Stimulated activated CD4-positive, alpha-beta T cell treated with anti-CD3 and anti-CD28 coated beads, Interleukin-1b, Interleukin-23, amount 100 ng/mL, for 1 hour (primary cell): ENCODE measurements around the gene EDNRA.

Experiments
- DNase-seq, 2 donors: peaks; one replicate each; pipeline ENCODE4 v3.0.0-alpha.2; 2020; ENCODE audit warnings: low read depth in 2 of 2

Gene EDNRA

DNA sequence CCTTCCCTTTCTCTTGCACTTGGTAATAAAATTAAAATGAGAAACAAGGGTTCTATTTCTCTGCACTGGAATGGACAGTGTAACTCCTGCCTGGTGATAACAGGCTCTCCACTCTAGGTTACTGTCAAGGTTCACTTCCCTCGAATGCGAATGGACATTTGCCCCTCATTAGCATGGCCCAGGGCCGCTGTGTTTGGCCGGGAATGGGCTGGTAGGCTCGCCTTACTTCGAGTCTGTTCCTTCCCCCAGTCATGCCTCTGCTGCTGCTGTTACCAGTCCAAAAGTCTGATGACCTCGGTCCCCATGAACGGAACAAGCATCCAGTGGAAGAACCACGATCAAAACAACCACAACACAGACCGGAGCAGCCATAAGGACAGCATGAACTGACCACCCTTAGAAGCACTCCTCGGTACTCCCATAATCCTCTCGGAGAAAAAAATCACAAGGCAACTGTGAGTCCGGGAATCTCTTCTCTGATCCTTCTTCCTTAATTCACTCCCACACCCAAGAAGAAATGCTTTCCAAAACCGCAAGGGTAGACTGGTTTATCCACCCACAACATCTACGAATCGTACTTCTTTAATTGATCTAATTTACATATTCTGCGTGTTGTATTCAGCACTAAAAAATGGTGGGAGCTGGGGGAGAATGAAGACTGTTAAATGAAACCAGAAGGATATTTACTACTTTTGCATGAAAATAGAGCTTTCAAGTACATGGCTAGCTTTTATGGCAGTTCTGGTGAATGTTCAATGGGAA, 61.5 kb downstream of the EDNRA start:
- no peak for DNase-seq

DNA sequence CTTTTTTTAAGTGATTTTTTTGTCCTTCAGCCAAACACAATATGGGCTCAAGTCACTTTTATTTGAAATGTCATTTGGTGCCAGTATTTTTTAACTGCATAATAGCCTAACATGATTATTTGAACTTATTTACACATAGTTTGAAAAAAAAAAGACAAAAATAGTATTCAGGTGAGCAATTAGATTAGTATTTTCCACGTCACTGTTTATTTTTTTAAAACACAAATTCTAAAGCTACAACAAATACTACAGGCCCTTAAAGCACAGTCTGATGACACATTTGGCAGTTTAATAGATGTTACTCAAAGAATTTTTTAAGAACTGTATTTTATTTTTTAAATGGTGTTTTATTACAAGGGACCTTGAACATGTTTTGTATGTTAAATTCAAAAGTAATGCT, 62.1 kb downstream of the EDNRA start:
- no peak for DNase-seq

DNA sequence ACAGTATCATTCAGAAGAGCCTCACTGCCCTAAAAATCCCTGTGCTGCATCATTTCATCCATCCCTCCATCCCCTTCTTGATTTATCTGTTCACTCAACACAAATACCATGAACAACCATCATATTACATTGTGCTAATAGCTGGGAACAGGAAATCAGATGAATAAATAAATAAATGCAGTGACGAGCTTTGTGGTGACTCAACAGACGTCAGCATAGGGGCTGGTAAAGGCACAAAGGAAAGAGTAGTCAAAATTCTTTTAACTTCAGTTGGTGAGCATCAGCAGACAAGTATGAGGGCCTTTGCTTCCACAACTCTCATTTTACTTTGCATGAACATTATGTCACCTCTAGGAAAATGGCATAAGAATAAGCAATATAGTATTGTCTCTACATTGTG, 65.5 kb downstream of the EDNRA start:
- DNase-seq = no peak

- no peak for DNase-seq
Measured at GRCh38 chr4:147547314-147548056, 66.6 kb downstream of the EDNRA start.

DNA sequence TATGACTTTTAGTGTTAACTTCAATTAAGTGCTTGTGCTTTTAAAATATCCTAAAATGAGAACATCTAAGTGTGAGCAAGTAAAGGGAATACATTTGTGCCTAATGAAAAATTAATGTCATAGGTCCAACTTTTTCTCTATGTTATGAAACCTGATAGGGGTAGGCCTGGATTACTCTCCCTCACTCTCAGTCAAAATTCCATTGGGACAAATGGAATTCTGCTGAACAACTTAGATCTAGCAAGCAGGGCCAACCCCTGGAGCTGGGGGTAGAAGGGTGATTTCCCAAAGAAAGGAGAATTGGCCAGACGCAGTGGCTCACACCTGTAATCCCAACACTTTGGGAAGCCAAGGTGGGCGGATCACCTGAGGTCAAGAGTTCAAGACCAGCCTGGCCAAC, 67.4 kb downstream of the EDNRA start:
- no peak for DNase-seq

- DNase-seq = no peak
Measured at GRCh38 chr4:147550626-147551246, 69.8 kb downstream of the EDNRA start.

DNA sequence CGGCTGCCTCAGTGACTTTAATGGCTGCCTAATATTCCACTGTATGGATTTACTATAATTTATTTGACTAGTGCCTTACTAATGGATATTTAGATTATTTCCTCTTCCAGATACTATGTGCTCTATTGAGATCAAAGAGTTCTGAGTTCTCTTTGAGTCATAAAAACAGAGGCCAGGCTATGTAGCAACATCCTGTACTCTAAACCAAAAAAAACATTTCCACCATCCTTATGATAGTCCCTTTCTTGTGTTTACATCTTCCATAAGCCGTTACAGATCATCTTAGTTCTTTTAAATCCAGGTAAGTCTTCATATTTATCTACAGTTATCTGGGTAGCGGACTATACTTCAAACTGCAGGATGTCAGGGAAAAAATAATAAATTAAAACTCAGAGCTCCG, 79.7 kb downstream of the EDNRA start:
- no peak for DNase-seq

GRCh38 chr4:147566762-147567161, 85.9 kb downstream of the EDNRA start:
- DNase-seq = no peak

DNA sequence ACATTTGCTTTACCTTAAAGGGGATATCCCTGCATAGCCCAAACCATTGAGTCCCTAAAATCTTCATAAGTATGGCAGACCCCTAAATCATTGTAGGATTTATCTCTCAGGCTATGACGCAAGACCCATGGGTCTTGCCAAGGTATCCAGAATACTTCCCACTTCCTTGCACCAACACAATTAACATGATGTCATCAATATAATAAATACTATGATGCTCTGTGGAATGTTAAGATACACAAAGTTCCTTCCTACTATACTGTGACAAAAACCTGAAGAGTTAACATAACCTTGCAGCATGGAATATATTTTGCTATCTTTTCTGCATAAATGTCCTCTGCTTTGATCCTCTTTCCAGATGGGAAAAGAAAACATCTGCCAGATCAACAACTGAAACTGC, 86.4 kb downstream of the EDNRA start:
- DNase-seq = no peak

DNA sequence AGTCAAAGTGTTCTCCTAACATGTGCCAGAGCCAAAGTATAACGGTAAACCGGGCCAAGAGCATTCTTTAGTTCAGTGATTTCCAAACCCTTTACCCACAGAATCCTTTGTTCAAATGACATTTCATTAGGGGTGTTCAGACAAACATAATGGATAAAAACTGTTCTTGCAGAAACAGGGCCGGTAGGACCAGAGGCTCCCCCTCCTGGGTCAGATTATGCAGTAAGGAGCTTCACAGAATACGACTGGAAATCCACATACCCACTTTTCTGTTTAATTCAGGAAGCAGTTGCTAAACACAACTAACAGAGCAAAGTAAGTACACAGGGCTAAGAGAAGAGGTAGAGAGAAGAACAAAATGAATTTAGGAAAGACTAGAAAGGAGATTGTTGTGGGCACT, 89.7 kb downstream of the EDNRA start:
- DNase-seq = no peak

DNA sequence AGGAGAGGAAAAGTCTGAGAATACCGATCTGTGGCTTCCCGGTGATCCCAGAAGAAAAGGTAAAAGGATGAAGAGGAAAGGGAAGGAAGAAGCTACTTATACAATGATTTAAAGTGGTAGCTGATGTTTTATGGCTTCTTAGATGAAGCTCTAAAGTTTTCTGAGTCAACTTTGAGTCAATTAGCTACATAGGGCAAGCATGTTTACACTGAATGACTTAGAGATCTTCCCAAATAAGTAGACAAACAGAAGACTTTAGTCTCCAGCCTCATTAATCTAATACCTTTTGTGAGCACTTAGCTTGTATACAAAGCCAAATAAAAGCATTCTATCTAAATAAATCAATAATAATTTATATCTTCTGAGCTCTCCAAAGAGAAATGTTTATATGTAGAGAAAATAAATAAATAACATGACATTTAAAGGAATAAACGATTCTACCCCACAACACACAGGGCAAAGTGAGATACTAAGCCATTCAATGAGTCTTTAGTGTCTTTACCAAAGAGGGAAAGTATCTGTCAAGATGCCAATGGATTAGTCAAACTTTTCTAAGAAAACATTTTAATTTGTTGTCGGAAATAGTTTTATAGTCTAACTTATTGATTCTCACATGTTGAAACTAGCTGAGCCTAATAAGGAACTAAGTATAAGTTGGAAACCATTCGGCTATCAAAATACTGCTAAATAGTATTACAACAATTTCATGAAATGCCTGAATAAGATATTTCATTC, 90.3 kb downstream of the EDNRA start:
- no peak for DNase-seq

GRCh38 chr4:147576084-147576483, 95.2 kb downstream of the EDNRA start:
- DNase-seq = no peak

DNA sequence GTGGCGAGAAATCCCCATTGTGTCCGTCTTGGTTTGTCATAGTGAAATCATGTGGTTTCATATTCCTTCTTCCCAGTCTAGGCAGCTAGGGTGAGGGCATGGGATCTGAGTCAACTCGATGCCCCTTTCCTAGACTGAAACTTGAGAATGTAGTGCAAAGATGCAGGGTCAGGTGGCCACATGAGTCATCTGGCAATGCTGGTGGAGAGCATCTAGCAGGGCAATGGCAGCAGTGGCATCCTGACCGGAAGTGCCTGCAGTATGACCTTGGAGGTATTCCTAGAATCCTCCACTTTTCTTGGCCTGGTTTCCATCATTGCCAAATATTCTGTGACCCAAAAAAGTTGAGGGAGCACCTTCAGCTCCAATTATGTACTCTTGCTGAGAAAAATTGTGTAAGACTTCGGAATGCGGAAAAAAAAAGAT, 97.2 kb downstream of the EDNRA start:
- no peak for DNase-seq

GRCh38 chr4:147578593-147578992, 97.7 kb downstream of the EDNRA start:
- no peak for DNase-seq

DNA sequence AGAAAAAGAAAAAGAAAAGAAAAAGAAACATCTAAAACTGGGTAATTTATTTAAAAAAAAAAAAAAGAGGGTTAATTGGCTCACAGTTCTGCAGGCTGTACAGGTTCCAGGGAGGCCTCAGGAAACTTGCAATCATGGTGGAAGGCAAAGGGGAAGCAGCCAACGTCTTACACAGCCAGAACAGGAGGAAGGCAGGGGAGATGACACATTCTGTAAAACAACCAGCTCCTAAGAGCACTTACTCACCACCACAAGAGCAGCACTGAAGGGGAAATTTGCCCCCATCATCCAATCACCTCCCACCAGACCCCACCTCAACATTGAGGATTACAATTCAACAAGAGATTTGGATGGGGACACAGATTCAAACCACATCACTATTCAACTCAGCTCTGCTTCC, 99.5 kb downstream of the EDNRA start:
- no peak for DNase-seq

- DNase-seq = no peak
Measured at GRCh38 chr4:147581606-147582350, 100.9 kb downstream of the EDNRA start.

DNA sequence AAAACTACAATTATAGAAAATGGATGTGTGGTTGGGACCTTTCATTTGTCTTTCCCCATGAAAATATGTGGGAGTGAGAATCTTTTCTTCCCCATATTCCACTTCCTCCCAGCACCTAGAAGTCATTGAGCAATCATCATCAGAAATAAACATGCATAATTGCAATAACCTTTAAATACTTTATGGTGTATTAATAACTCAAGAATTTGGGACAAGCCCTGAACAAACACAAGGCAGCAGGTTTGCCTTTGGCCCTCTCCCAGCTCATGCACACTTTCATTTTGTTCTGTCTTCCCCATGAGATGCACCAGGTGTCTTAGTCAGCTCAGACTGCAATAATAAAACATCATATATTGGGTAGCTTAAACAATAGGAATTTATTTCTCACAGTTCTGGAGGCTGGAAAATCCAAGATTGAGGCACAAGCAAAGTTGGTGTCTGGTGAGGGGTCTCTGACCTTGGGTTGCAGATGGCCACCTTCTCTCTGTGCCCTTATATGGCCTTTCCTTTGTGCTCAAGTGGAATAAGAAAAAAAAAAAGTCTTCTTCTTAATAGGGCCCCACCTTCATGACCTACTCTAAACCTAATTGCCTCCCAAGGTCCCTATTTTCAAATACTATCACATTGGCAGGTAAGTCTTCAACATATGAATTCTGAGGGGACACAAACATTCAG, 101.6 kb downstream of the EDNRA start:
- DNase-seq = no peak

DNA sequence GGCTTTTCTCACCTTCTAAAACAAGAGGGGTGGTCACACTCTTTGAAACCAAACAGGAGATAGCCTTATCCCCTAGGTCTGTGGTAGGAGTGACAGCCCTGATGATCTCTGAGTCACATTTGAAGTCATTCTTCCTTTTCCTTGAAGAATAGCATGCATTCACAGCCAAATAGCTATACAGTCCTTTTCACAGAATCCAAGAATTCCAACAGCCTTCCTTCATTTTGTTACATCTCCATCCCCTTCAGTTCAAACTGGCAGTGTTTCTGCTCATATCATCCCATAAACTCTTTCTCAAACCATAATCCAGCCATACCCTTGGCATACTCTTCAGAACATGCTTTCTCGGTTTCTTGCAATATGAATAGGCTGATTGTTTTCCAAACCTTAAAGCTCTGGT, 103.0 kb downstream of the EDNRA start:
- no peak for DNase-seq

GRCh38 chr4:147586032-147586431, 105.1 kb downstream of the EDNRA start:
- no peak for DNase-seq

DNA sequence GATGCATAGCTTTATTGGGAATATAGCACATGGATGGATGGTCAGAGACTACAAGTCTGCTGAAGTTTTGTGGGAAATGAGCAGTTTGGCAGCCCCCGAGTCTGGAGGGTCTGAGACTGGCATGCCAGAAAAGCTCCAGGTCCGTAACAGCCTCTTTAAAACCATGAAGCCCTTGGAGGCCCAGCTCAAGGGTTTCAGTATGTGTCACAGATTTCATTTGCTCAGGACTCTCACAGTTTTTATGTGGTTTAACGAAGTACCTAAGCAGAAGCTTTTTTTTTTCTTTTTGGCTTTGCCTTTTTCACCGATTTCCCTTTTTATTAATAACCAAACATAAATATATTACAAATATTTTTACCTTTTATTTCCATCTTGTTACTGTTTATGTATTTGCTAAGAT, 105.7 kb downstream of the EDNRA start:
- DNase-seq = no peak

GRCh38 chr4:147587041-147587440, 106.1 kb downstream of the EDNRA start:
- no peak for DNase-seq
